GM19468 (cell line): Measurements from ENCODE around the gene MAVS.
A peak's percentile ranks its signal among the peaks of the same experiment; 100 is the strongest.
"Not testable (repeated sequence)": the region's sequence is repeated elsewhere in the genome, so short reads cannot be mapped to it uniquely, and the experiment has no call there.

ENCODE experiments used
- ATAC-seq: cut with Tn5 transposase; IDR thresholded peaks from one replicate; pipeline ENCODE4 v1.9.1; 2021; ENCODE audit warnings: mild to moderate bottlenecking, moderate library complexity, moderate number of reproducible peaks; ENCODE audit not compliant: unreplicated experiment; ENCODE audit errors: extremely low read depth

The MAVS gene

GRCh38 chr20:3875378-3875974 lies 28.8 kb downstream of the MAVS start:
- no peak for ATAC-seq

GRCh38 chr20:3876000-3876399 lies 29.4 kb downstream of the MAVS start:
- no peak for ATAC-seq

GRCh38 chr20:3876676-3877075 lies 30.0 kb downstream of the MAVS start:
- ATAC-seq = no peak

- ATAC-seq = not testable (repeated sequence)
Observed at GRCh38 chr20:3878921-3879274, 32.3 kb downstream of the MAVS start.

GRCh38 chr20:3885715-3886114 lies 39.1 kb downstream of the MAVS start:
- no peak for ATAC-seq

- no peak for ATAC-seq
Observed at GRCh38 chr20:3887876-3888620, 41.4 kb downstream of the MAVS start.

GRCh38 chr20:3888622-3889488 lies 42.2 kb downstream of the MAVS start, which contains the start of gene PANK2:
Gene PANK2 (plus strand): TSS chr20:3889387.
- peak; percentile 83 for ATAC-seq

- ATAC-seq = no peak
Observed at GRCh38 chr20:3889489-3890397, 43.1 kb downstream of the MAVS start.

GRCh38 chr20:3890398-3890751 lies 43.7 kb downstream of the MAVS start:
- ATAC-seq = no peak

- ATAC-seq = no peak
Observed at GRCh38 chr20:3890999-3891929, 44.6 kb downstream of the MAVS start.

- no peak for ATAC-seq
Observed at GRCh38 chr20:3894796-3895195, 48.2 kb downstream of the MAVS start.

GRCh38 chr20:3896302-3896701 lies 49.7 kb downstream of the MAVS start:
- no peak for ATAC-seq

- ATAC-seq = no peak
Observed at GRCh38 chr20:3896853-3897583, 50.4 kb downstream of the MAVS start.

- not testable (repeated sequence) for ATAC-seq
Observed at GRCh38 chr20:3898181-3898580, 51.5 kb downstream of the MAVS start.

GRCh38 chr20:3898639-3899038 lies 52.0 kb downstream of the MAVS start:
- no peak for ATAC-seq

- no peak for ATAC-seq
Observed at GRCh38 chr20:3900187-3900604, 53.6 kb downstream of the MAVS start.

- no peak for ATAC-seq
Observed at GRCh38 chr20:3901028-3901705, 54.5 kb downstream of the MAVS start.
